Tibial nerve (tissue), 4 donors: ENCODE results near the gene MMP17.

Source experiments
- EP300 ChIP-seq, 2 donors: sonication (generic); formaldehyde crosslinking; IDR thresholded peaks; one replicate each; pipeline ENCODE4 v1.6.1; 2017; ENCODE audit warnings: antibody characterized with exemption in 2 of 2, mild to moderate bottlenecking in 1 of 2
- POLR2A ChIP-seq, 2 donors: fragments of 450-650 bp; IDR thresholded peaks; one replicate each; pipeline ENCODE4 v1.6.1; 2017; ENCODE audit warnings: antibody characterized with exemption in 2 of 2, mild to moderate bottlenecking in 2 of 2, moderate library complexity in 2 of 2
- TF ChIP-seq, protein P1 (sequence below), 5 experiments: fragments of 200-600 bp in 3 of 5; fragments of 450-650 bp in 2 of 5; sonication (generic) in 3 of 5; IDR thresholded peaks; one replicate each; pipeline ENCODE4 v1.5.1; 2016 to 2019; ENCODE audit warnings: antibody characterized with exemption in 5 of 5, mild to moderate bottlenecking in 3 of 5, moderate library complexity in 2 of 5

DNA sequence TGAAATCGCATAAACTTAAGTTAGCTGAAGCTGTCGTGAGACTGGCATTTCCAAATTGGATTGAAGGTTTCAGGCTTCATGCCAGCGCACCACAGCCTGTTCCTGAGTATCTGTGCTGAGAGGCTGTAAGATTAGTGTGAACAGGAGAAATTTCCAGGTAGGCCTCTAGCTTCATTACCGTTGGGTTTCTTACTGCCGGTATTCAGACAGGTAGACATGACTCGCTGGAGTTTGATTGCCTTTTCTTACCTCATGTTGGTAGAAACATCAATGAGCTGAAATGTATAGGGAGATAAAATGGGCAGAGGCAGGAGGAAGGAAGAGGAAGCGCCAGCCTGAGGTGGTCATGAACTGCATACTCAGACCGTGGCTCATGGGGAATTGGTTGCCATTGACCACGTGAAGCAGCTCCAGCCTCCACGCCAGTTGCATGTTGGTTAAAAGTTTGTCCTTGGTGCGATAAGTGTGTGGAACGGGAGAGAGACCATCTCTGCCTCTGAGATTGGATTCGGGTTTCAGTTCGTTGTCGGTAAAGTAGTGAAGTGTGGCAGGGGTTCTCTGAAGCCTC is 42.3 kb upstream of the MMP17 start:
- TF ChIP-seq, protein P1, sequence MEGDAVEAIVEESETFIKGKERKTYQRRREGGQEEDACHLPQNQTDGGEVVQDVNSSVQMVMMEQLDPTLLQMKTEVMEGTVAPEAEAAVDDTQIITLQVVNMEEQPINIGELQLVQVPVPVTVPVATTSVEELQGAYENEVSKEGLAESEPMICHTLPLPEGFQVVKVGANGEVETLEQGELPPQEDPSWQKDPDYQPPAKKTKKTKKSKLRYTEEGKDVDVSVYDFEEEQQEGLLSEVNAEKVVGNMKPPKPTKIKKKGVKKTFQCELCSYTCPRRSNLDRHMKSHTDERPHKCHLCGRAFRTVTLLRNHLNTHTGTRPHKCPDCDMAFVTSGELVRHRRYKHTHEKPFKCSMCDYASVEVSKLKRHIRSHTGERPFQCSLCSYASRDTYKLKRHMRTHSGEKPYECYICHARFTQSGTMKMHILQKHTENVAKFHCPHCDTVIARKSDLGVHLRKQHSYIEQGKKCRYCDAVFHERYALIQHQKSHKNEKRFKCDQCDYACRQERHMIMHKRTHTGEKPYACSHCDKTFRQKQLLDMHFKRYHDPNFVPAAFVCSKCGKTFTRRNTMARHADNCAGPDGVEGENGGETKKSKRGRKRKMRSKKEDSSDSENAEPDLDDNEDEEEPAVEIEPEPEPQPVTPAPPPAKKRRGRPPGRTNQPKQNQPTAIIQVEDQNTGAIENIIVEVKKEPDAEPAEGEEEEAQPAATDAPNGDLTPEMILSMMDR (IDR thresholded peaks at IDR 0.05): no peak
- TF ChIP-seq POLR2A (IDR thresholded peaks at IDR 0.05) (no peak), EP300 (IDR thresholded peaks at IDR 0.05) (no peak)
